ENCODE data around the gene MIF. TPM values are rescaled to one million over a fixed set of nuclear protein-coding genes. Genes with fewer than 3 reads are reported as not detected.

The MIF gene
- total and polyA plus RNA-seq, 7 experiments from 2014 or later: 179 to 1,099 (median 211) TPM

- ChIA-PET POLR2A (interaction anchor here (0.7 to 6.2 kb wide), 2 partner anchors 11 to 15 kb away, joined by 3 to 67 read pairs; partner anchors contain the start of gene MIF), CTCF (no interaction called here)
- Histone ChIP-seq H3K4me3 (ENCODE audit: low read length) (no peak overlapping the region), H3K27ac (ENCODE audit: low read depth, low read length) (no peak overlapping the region), H3K4me1 (ENCODE audit: control insufficient read depth in 2 of 2, insufficient read depth in 2 of 2, low read length in 2 of 2) (peaks cover 0 to 7% of the 10 kb centered on the region in 2 donors), H3K36me3 (ENCODE audit: control insufficient read depth in 2 of 3, insufficient read depth in 3 of 3, low read length in 3 of 3) (no peaks in the 10 kb centered on the region), H3K9me3 (ENCODE audit: control insufficient read depth in 2 of 3, low read length in 3 of 3) (no peaks in the 10 kb centered on the region), H3K27me3 (ENCODE audit: control insufficient read depth in 2 of 2, insufficient read depth in 2 of 2, low read length in 2 of 2) (no peaks in the 10 kb centered on the region)
- Mint-ChIP-seq H3K4me1 (peaks cover 6 to 21% (median 13%) of the 10 kb centered on the region in 7 donors), H3K9me3 (no peaks in the 10 kb centered on the region), H3K4me3 (no peak overlapping the region), H3K27me3 (peaks cover 0 to 20% (median 5%) of the 10 kb centered on the region in 5 donors), H3K27ac (no peak overlapping the region), H3K36me3 (peaks cover 0 to 2% (median 0%) of the 10 kb centered on the region in 5 donors)
- no peak for DNase-seq
- intact Hi-C loops (cut with micrococcal nuclease): no loop called here
- ATAC-seq: no peak
Measured at GRCh38 chr22:23908587-23909205, 14.5 kb downstream of the MIF start.

- H3K9me3 ChIP-seq (ENCODE audit: control insufficient read depth in 2 of 3, low read length in 3 of 3): no peaks in the 10 kb centered on the region
- DNase-seq (no peak), ATAC-seq (no peak)
- H3K4me3 Mint-ChIP-seq: no peak overlapping the region
- H3K27ac Mint-ChIP-seq: peak overlapping the region in 1 of 9 donors; percentile 17
- H3K4me1 ChIP-seq (ENCODE audit: control insufficient read depth in 2 of 2, insufficient read depth in 2 of 2, low read length in 2 of 2): peaks cover 0 to 7% of the 10 kb centered on the region in 2 donors
- peaks cover 7 to 25% (median 17%) of the 10 kb centered on the region in 7 donors for H3K4me1 Mint-ChIP-seq
- no peaks in the 10 kb centered on the region for H3K36me3 ChIP-seq (ENCODE audit: control insufficient read depth in 2 of 3, insufficient read depth in 3 of 3, low read length in 3 of 3)
- ChIA-PET CTCF (interaction anchor here (0.5 kb wide), 1 partner anchor 577 kb away, joined by 3 read pairs; no protein-coding TSS in a partner anchor), POLR2A (interaction anchor here (6.2 kb wide), 1 partner anchor 15 kb away, joined by 67 read pairs; the partner anchor contains the start of gene MIF)
- H3K27me3 Mint-ChIP-seq: peaks cover 0 to 18% (median 4%) of the 10 kb centered on the region in 5 donors
- H3K27me3 ChIP-seq (ENCODE audit: control insufficient read depth in 2 of 2, insufficient read depth in 2 of 2, low read length in 2 of 2): no peaks in the 10 kb centered on the region
- no peak overlapping the region for H3K27ac ChIP-seq (ENCODE audit: low read depth, low read length)
- H3K9me3 Mint-ChIP-seq: no peaks in the 10 kb centered on the region
- H3K4me3 ChIP-seq (ENCODE audit: low read length): no peak overlapping the region
- peaks cover 0 to 2% (median 0%) of the 10 kb centered on the region in 5 donors for H3K36me3 Mint-ChIP-seq
- intact Hi-C loops (cut with micrococcal nuclease): no loop called here
Measured at GRCh38 chr22:23909296-23909898, 15.2 kb downstream of the MIF start.

GRCh38 chr22:23910496-23911190 lies 16.5 kb downstream of the MIF start:
- H3K27me3 Mint-ChIP-seq: peaks cover 0 to 8% (median 0%) of the 10 kb centered on the region in 5 donors
- H3K4me1 Mint-ChIP-seq: peaks cover 7 to 30% (median 16%) of the 10 kb centered on the region in 7 donors
- H3K4me1 ChIP-seq (ENCODE audit: control insufficient read depth in 2 of 2, insufficient read depth in 2 of 2, low read length in 2 of 2): peaks cover 0 to 7% of the 10 kb centered on the region in 2 donors
- no peak overlapping the region for H3K4me3 Mint-ChIP-seq
- ChIA-PET CTCF (no interaction called here), POLR2A (interaction anchor here (1.0 to 6.2 kb wide), 4 partner anchors 9 to 217 kb away, joined by 3 to 67 read pairs (median 4); partner anchors contain the start of gene MIF)
- H3K36me3 Mint-ChIP-seq: peaks cover 0 to 2% (median 0%) of the 10 kb centered on the region in 5 donors
- intact Hi-C loops (cut with micrococcal nuclease): loop anchor here in 1 of 2 donors (5.0 kb wide), 1 partner anchor 193 kb away; no protein-coding TSS in a partner anchor
- H3K9me3 ChIP-seq (ENCODE audit: control insufficient read depth in 2 of 3, low read length in 3 of 3): no peaks in the 10 kb centered on the region
- peaks cover 0 to 4% (median 0%) of the 10 kb centered on the region in 11 donors for H3K9me3 Mint-ChIP-seq
- DNase-seq (no peak), ATAC-seq (no peak)
- H3K4me3 ChIP-seq (ENCODE audit: low read length): no peak overlapping the region
- H3K27ac ChIP-seq (ENCODE audit: low read depth, low read length): no peak overlapping the region
- peak overlapping the region in 2 of 9 donors; percentile 2 to 62 for H3K27ac Mint-ChIP-seq
- H3K27me3 ChIP-seq (ENCODE audit: control insufficient read depth in 2 of 2, insufficient read depth in 2 of 2, low read length in 2 of 2): no peaks in the 10 kb centered on the region
- no peaks in the 10 kb centered on the region for H3K36me3 ChIP-seq (ENCODE audit: control insufficient read depth in 2 of 3, insufficient read depth in 3 of 3, low read length in 3 of 3)

GRCh38 chr22:23911318-23911980 lies 17.3 kb downstream of the MIF start:
- ChIA-PET POLR2A (interaction anchor here (1.0 to 6.2 kb wide), 4 partner anchors 10 to 218 kb away, joined by 3 to 67 read pairs (median 4); partner anchors contain the start of gene MIF), CTCF (no interaction called here)
- Mint-ChIP-seq H3K4me3 (peak overlapping the region in 1 of 10 donors; percentile 31), H3K9me3 (peaks cover 0 to 4% (median 0%) of the 10 kb centered on the region in 11 donors), H3K4me1 (peaks cover 7 to 34% (median 16%) of the 10 kb centered on the region in 7 donors), H3K36me3 (peaks cover 0 to 2% (median 0%) of the 10 kb centered on the region in 5 donors), H3K27me3 (peaks cover 0 to 8% (median 0%) of the 10 kb centered on the region in 5 donors), H3K27ac (peak overlapping the region in 2 of 9 donors; percentile 49 to 74)
- intact Hi-C loops (cut with micrococcal nuclease): loop anchor here in 1 of 2 donors (5.0 kb wide), 1 partner anchor 194 kb away; no protein-coding TSS in a partner anchor
- no peak for ATAC-seq
- H3K36me3 ChIP-seq (ENCODE audit: control insufficient read depth in 2 of 3, insufficient read depth in 3 of 3, low read length in 3 of 3): no peaks in the 10 kb centered on the region
- no peak overlapping the region for H3K4me3 ChIP-seq (ENCODE audit: low read length)
- no peak for DNase-seq
- H3K27me3 ChIP-seq (ENCODE audit: control insufficient read depth in 2 of 2, insufficient read depth in 2 of 2, low read length in 2 of 2): no peaks in the 10 kb centered on the region
- no peaks in the 10 kb centered on the region for H3K9me3 ChIP-seq (ENCODE audit: control insufficient read depth in 2 of 3, low read length in 3 of 3)
- H3K27ac ChIP-seq (ENCODE audit: low read depth, low read length): no peak overlapping the region
- peaks cover 0 to 7% of the 10 kb centered on the region in 2 donors for H3K4me1 ChIP-seq (ENCODE audit: control insufficient read depth in 2 of 2, insufficient read depth in 2 of 2, low read length in 2 of 2)

- no peaks in the 10 kb centered on the region for H3K36me3 ChIP-seq (ENCODE audit: control insufficient read depth in 2 of 3, insufficient read depth in 3 of 3, low read length in 3 of 3)
- ChIA-PET POLR2A (interaction anchor here (1.1 to 6.2 kb wide), 7 partner anchors 11 to 219 kb away, joined by 4 to 67 read pairs (median 5); partner anchors contain the start of genes MIF, SLC2A11 and SMARCB1), CTCF (no interaction called here)
- DNase-seq (no peak), ATAC-seq (no peak)
- intact Hi-C loops (cut with micrococcal nuclease): loop anchor here in 1 of 2 donors (5.0 kb wide), 1 partner anchor 195 kb away; no protein-coding TSS in a partner anchor
- H3K9me3 Mint-ChIP-seq: peaks cover 0 to 4% (median 0%) of the 10 kb centered on the region in 11 donors
- no peak overlapping the region for H3K4me3 ChIP-seq (ENCODE audit: low read length)
- H3K4me3 Mint-ChIP-seq: peak overlapping the region in 4 of 10 donors; percentile 22 to 94 (median 32)
- H3K9me3 ChIP-seq (ENCODE audit: control insufficient read depth in 2 of 3, low read length in 3 of 3): no peaks in the 10 kb centered on the region
- H3K27me3 ChIP-seq (ENCODE audit: control insufficient read depth in 2 of 2, insufficient read depth in 2 of 2, low read length in 2 of 2): no peaks in the 10 kb centered on the region
- H3K4me1 Mint-ChIP-seq: peaks cover 7 to 34% (median 16%) of the 10 kb centered on the region in 7 donors
- peaks cover 0 to 7% of the 10 kb centered on the region in 2 donors for H3K4me1 ChIP-seq (ENCODE audit: control insufficient read depth in 2 of 2, insufficient read depth in 2 of 2, low read length in 2 of 2)
- H3K36me3 Mint-ChIP-seq: peaks cover 0 to 2% (median 0%) of the 10 kb centered on the region in 5 donors
- H3K27ac Mint-ChIP-seq: peak overlapping the region in 6 of 9 donors; percentile 11 to 99 (median 74)
- peaks cover 0 to 6% (median 0%) of the 10 kb centered on the region in 5 donors for H3K27me3 Mint-ChIP-seq
- peak overlapping the region; percentile 78 for H3K27ac ChIP-seq (ENCODE audit: low read depth, low read length)
Measured at GRCh38 chr22:23912293-23912903, 18.2 kb downstream of the MIF start.

All from naive thymus-derived CD4-positive, alpha-beta T cell (primary cell).